Fibroblast of mammary gland (primary cell): ENCODE data around the gene AGO4.

Experiments
- DNase-seq: peaks from one replicate; pipeline ENCODE4 v3.0.0-alpha.2; 2010; ENCODE audit warnings: low read depth
- H3K4me3 ChIP-seq: 2 replicates; pipeline ENCODE4 v1.5.1; 2011; ENCODE audit warnings: low read depth, mild to moderate bottlenecking, low read length, moderate library complexity; ENCODE audit not compliant: control insufficient read depth
- TF ChIP-seq, protein P1 (sequence below): conservative IDR thresholded peaks from 2 replicates; pipeline ENCODE4 v1.5.1; 2011; ENCODE audit warnings: low read depth, low read length, inconsistent platforms; ENCODE audit not compliant: control insufficient read depth, insufficient read depth

AGO4 gene

DNA sequence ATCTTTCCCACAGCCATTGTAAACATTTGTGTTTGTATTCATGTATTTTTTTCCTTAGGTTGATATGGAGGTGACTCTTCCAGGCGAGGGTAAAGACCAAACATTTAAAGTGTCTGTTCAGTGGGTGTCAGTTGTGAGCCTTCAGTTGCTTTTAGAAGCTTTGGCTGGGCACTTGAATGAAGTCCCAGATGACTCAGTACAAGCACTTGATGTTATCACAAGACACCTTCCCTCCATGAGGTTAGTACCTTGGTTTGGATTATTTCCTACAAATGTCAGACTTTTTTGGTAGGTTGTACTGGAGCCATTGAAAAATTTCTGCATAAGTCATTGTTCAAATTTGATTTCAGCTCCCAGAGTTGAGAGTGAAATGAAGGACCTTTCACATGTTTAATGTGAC lies 17.4 kb downstream of the AGO4 start:
- no peak overlapping the region for H3K4me3 ChIP-seq
- no peak for DNase-seq
- TF ChIP-seq, protein P1, sequence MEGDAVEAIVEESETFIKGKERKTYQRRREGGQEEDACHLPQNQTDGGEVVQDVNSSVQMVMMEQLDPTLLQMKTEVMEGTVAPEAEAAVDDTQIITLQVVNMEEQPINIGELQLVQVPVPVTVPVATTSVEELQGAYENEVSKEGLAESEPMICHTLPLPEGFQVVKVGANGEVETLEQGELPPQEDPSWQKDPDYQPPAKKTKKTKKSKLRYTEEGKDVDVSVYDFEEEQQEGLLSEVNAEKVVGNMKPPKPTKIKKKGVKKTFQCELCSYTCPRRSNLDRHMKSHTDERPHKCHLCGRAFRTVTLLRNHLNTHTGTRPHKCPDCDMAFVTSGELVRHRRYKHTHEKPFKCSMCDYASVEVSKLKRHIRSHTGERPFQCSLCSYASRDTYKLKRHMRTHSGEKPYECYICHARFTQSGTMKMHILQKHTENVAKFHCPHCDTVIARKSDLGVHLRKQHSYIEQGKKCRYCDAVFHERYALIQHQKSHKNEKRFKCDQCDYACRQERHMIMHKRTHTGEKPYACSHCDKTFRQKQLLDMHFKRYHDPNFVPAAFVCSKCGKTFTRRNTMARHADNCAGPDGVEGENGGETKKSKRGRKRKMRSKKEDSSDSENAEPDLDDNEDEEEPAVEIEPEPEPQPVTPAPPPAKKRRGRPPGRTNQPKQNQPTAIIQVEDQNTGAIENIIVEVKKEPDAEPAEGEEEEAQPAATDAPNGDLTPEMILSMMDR = no peak

DNA sequence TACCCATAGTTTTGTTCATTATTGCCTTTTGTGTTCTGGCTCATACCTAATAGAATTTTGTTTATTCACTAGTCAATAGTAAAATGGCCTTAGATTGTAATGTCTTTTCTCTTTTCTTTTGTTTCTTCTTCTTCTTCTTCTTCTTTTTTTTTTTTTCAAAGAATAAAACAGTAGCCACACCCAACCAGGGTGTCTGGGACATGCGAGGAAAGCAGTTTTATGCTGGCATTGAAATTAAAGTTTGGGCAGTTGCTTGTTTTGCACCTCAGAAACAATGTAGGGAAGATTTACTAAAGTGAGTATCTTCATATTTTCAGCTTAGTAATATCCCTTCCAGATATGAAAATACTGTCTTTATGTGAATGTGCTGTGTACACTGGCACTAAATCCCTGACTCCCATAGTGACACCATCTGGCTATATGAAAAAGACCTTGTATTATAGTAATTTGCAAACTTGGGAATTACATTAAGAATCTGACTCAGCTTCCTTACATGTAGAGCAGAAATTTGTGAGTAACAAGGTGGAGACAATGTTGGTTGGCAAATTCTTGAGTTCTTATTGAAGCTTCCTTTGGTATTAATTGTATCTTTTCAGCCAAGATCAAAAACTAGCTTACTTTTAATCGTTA lies 24.6 kb downstream of the AGO4 start:
- TF ChIP-seq, protein P1 = no peak
- no peak for DNase-seq
- no peak overlapping the region for H3K4me3 ChIP-seq

DNA sequence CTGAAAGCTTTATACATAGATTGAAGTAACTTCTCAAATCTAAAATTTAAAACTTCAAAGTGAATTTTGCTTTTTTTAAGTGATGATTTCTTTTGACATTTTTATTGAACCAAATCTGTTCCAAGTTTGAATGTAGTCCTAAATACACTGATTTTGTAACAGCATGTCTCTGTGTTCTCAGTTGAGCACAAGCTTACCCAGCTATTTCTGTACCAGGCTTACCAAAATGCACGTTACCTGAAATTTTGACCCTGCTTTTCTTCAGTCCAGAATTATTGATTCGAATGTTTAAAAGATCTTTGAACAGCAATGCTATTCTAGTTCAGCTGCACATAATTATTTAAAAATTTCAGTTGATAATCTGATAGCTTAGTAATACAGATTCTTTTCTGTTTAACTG lies 25.6 kb downstream of the AGO4 start:
- no peak overlapping the region for H3K4me3 ChIP-seq
- DNase-seq = no peak
- TF ChIP-seq, protein P1 = no peak

DNA sequence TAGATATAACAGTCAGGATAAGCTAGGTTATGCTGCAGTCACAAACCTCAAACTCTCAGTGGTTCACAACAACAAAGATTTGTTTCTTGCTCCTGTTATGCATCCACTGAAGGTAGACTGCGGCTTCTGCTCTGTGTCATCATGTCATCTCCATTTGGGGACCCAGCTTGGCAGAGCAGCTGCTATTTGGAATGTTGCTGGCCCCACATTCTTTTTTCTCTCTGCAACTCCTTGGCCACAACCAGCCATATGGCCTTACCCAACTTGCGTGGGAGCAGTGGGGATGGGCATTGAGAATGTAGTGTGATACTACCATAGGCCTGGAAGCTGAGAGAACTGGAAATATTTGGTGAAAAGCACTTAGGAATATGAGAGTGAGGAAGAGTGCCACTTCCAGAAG lies 26.4 kb downstream of the AGO4 start:
- TF ChIP-seq, protein P1 = no peak
- H3K4me3 ChIP-seq = no peak overlapping the region
- no peak for DNase-seq

- no peak for DNase-seq
- TF ChIP-seq, protein P1 = no peak
- no peak overlapping the region for H3K4me3 ChIP-seq
Measured at GRCh38 chr1:35835398-35835797, 27.6 kb downstream of the AGO4 start.

DNA sequence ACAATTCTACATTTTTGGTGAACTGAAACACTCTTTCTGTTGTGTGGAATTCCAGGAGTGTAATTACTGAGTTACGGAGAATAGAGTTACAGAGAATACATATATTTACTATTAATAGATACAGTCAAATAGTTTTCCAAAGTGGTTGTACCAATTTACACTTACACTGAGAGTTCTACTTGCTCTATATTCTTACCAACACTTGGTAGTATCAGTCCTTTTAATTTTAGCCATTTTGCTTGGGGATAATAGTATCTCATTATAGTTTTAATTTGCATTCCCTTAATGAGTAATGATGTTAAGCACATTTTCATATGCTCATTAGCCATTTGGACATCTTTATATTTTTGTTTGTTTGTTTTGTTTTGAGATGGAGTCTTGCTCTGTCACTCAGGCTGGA lies 28.9 kb downstream of the AGO4 start:
- no peak overlapping the region for H3K4me3 ChIP-seq
- TF ChIP-seq, protein P1 = no peak
- DNase-seq = no peak
